GM15510 (cell line): Measurements from ENCODE around the gene HIPK3.

Experiments used
- POLR2A ChIP-seq: IDR thresholded peaks from 3 replicates; pipeline ENCODE4 v1.6.1; 2011; ENCODE audit warnings: borderline replicate concordance; ENCODE audit not compliant: insufficient read length; ENCODE audit errors: extremely low read depth

HIPK3 gene

DNA sequence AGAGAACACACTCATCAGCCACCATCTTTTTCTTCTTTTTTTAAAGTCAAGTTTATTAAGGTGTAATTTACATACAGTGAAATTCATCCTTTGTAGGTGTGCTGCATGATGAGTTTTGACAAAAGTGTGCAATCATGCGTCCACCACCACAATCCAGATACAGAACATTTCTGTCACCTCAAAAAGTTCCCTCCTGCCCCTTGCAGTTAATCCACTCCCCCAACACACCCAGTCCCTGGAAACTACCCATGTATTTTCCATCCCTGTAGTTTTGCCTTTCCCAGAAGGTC is 126.7 kb downstream of the HIPK3 start:
- no peak for TF ChIP-seq POLR2A

DNA sequence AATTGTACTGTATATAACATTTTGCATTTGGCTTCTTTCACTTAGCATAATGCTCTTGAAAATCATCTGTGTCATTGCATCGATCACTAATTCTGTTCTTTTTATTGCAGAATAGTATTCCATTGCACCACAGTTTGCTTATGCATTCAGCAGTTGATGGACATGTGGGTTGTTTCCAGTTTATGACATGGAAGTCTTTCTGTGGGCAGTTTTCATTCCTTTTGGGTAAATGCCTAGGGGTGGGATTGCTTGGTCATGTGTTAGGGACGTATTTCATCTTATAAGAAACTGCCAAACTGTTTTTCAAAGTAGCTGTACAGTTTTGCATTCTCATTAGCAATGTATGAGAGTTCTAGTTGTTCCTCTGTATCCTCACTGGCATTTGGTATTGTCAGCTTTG is 127.0 kb downstream of the HIPK3 start:
- TF ChIP-seq POLR2A, result no peak

DNA sequence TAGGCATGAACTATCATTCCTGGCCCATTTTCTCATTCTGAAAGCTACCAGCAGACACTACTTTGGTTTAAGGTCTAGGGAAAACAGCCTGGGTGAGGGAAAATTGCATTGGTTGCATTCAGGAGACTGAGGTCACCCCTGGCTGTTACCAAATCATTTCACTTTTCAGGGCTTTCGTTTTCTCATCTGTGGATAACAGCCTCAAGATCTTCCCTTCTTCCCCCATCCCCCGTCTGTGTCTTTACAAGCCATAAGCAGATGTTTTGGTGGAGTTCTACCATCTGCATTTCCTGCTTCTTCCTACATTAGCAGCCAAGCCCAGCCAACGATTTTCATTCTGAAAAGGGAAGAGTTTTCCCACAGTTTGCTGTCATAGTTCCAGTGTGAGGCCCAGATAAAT is 130.4 kb downstream of the HIPK3 start:
- TF ChIP-seq POLR2A, result no peak

DNA sequence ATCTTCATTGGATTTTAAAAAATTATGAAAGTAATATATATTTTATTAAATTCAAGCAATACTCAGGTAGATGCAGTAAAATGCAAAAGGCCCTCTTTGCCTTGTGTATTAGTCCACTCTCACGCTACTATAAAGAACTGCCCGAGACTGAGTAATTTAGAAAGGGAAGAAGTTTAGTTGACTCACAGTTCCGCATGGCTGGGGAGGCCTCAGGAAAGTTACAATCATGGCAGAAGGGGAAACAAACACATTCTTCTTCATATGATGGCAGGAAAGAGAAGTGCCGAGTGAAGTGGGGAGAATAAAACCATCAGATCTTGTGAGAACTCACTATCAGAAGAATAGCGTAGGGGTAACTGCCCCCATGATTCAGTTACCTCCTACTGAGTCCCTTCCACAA is 130.8 kb downstream of the HIPK3 start:
- TF ChIP-seq POLR2A, result no peak

DNA sequence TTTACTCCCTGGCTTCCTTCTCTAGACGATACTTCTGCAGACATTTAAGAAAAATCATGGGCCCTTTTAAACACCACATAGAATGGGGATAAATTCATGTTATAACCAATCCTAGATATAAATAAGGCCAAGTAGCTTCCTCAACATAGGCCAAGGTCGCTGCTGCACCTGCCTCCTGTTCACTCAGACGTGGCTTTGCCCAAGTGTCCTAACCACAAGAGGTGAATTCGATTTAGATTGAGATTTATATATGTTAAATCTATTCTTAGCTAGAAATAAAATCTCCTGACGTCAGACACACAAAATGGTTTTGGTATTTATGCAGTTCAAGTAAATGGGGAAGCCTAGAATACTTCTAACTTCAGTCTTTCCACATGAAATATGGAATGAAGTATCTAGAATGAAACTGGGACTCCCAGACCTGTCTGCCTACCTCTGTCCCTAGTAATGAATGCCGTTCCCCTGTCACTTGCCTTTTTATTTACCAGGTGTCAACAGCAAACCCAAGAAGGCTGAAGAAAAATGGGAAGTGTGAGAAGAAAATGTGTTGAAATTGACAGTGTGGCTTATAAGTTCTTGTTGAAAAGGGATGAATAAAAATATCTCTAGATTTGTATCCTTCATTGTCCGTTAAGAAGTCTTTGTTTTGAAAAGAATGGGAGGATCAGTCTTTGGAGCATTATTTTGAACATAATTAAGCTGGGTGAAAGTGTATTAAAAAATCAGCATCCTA is 131.8 kb downstream of the HIPK3 start:
- TF ChIP-seq POLR2A, result no peak

DNA sequence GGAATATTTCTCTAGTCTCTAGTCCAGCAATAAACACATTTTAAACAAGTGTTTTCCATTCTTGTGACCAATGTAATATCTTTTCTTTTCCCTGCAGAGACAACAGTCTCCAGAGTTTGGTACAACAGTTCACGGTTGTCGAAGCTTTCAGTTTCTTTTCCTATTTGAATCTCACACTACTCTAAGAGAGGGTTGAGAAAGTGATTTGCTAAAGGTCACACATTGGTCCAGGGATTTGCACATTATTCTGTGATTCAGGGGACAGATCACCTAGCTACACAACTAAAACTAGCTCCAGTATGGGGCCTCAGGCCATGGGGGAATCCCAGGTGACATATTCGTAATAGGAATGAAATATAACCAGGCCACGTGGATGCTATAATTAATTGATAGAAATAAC is 132.5 kb downstream of the HIPK3 start:
- TF ChIP-seq POLR2A, result no peak

DNA sequence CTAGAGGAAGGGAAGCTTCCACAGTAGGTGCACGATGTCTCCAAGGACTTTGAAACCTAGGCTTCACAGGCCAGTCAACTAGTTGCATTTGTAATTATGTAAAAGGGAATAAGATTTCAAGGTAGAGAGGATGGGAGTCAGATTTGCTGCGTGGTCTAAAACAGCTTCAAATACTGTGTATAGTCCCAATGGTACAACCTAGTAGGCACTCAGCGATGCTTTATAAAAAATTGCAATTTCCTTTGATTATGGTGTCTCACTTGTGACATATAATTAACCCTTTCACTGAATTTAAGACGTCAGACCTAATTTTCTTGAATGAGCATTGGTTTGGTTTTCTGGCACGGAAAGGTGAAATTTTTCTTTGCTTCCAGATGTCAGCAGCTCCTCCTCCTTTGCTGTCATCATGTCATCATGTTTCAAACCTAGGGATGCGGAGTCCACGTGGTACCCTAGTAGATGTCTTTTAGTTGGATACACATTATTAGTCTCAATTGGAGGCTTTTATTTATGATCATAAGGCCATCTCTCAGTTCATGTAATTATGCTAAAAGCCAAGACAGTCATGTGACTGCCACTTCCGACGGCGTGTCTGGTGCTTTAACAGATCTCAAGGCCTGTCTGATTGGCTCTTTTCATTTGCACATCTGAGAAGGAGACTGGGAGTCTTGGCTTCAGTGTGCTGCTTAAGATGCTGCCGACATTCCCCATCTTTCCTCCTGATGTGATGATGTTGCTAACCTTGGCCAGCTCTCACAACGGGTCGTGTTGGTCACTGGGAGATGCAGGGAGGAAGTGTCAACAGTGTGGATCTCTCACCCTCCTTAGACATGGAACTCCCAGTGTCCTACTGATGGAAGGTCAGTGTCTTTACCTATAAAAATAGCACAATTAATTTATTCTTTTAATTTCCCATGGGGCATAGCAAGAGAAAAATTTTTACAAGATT is 134.0 kb downstream of the HIPK3 start:
- no peak for TF ChIP-seq POLR2A

DNA sequence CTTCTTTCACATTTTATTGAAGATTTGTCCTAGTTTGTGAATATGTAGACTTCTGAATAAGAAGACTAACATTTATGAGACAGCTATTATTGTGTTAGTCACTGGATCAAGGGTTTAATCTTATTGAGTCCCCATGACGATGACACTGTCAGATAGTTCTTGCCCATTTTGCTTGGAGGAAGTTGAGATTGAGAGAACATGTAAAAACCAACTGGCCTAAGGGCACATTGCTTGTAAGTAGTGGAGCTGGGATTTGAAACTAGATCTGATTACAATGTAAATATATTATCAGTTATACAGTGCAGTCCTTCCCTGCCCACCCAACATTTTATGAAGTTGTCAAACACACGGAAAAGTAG is 134.7 kb downstream of the HIPK3 start:
- no peak for TF ChIP-seq POLR2A

DNA sequence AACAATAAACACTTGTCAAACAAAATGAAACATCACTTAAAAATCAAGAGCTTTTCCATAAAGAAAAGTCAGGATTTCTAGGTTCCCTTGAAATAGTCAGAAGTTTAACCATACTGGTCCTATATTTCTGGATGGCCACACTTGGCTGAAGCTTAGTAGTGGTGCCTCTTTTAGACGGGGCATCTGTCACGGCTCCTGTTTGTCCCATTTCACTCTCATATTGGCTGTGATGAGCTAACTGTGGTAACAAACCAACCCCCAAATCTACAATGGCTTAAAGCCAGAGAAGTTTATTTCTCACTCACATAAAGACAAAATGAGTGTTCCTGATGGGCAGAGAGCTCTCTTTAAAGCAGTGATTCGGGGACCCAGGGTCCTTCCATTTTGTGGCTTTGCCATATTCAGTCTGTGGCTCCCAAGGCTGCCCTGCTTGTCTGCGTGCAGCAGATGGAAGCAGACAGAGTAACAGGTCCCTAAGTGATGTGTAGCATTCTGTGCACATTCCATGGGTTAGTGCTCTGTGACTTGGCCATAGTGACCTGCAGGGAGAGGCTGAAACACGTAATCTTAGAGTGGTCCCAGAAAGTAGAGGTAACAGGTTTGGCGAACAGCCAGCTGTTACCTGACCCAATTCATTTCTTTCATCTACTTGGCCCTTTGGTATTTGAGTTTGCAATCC is 137.4 kb downstream of the HIPK3 start:
- TF ChIP-seq POLR2A, result no peak

DNA sequence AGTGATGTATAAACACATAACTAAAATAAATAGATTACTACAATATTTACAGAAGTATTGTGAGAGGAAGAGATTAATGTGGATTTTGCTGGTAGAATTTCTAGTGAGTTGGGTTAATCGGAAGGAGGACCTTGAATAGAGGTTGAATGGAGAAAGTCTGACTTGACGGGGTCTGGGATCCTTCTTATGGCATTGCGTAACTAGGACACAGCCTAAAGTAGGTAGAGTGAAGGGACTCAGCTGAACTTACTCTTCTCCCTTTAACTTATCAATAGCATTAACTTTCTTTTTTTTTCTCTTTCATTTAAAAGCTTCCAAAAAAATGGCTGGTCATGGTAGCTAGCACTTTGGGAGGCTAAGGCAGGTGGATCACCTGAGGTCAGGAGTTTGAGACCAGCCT is 139.2 kb downstream of the HIPK3 start:
- no peak for TF ChIP-seq POLR2A

DNA sequence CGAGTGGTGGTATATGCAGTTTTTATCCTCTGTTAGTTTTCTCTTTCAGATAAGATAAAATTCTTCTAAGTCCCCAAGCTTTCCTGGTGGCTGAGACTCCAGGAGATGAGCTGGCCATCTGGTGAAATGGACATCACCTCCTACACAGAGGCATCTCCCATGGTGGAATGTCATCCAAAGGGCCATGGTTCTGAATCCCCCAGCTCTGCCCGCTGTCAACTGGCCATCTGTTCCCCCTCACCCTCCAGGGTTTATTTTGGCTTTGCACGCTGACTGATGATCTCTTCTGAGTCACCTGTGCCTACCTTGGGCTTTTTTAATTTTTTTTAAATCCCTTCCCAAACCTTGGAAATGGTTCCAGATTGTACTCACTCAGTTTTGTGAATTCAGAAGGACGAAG is 142.2 kb downstream of the HIPK3 start:
- TF ChIP-seq POLR2A, result no peak

DNA sequence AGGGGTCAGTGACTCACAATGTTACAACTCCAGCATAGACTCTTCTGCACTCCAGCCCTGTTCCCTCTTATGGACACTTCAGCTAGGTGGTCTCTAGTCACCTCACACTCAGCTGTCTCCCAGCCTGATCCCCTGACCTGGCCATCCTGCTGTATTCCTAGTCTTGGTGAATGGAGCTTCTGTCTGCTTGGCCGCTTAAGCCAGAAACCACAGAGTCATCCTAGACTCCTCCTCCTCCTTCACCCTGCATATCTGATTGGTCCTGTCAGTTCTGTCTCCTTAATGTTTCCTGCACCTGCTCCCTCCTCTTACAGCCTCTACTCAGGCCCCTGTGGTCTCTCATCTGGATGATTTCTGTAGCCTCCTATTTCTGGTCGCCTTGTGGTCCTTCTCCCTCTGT is 144.9 kb downstream of the HIPK3 start:
- TF ChIP-seq POLR2A, result no peak

DNA sequence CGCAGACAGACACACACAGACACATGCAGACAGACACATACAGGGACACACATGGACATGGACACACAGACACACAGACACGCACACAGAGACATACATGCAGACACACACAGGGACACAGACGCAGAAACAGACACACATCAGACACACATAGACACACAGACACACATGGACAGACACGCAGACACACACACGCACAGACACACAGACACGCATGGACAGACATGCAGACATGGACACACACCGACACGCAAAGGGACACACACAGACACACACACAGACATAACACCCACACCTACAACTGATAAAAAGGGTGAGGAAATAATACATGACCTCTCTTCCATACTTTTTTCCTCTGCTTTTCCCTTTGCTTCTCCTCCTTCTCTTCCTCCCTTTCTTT is 146.2 kb downstream of the HIPK3 start:
- no peak for TF ChIP-seq POLR2A

DNA sequence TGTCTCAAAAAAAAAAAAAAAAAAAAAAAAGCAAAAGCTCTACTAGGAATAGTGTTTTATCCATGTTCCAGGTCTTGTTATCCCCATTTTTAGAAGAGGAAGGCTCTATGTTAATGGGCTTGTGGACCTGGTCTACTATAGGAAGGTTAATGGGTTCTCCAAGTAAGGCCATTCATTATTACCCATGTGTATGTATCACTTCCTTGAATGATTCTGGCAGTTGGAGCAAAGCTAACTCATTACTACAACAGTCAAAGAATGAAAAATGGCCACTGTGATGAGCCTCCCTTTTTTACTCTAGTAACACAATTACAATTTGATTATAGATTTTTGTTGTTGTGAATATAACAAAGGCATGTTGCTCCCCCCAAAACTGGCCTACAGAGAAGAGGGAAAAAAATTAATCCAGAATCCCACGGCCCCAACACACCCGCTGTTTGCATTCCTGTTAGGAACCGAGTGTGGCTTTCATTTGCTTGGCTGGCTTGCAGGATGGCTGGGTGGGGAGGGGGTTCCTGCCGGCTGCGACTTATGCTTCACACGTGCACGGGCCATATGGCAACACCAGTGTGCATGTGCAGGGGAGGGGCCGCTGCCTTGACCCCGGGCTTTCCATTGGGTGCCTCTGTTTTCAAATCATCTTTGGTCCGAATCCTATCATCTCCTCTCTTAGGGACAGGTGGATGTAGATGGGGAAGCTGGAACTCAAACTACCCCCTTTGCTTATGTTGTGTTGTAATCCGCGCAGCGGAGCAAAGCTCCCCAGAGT is 148.8 kb downstream of the HIPK3 start:
- TF ChIP-seq POLR2A, result no peak
